Erythroblast (primary cell): ENCODE measurements around the gene COL4A2.

Experiments
- GATA1 ChIP-seq: IDR thresholded peaks from 2 replicates; pipeline ENCODE4 v1.6.1; 2011; ENCODE audit warnings: low read depth, mild to moderate bottlenecking, control low read depth, low read length, moderate library complexity
- POLR2A ChIP-seq: IDR thresholded peaks from 2 replicates; pipeline ENCODE4 v1.6.1; 2011; ENCODE audit warnings: mild to moderate bottlenecking, low read length

DNA sequence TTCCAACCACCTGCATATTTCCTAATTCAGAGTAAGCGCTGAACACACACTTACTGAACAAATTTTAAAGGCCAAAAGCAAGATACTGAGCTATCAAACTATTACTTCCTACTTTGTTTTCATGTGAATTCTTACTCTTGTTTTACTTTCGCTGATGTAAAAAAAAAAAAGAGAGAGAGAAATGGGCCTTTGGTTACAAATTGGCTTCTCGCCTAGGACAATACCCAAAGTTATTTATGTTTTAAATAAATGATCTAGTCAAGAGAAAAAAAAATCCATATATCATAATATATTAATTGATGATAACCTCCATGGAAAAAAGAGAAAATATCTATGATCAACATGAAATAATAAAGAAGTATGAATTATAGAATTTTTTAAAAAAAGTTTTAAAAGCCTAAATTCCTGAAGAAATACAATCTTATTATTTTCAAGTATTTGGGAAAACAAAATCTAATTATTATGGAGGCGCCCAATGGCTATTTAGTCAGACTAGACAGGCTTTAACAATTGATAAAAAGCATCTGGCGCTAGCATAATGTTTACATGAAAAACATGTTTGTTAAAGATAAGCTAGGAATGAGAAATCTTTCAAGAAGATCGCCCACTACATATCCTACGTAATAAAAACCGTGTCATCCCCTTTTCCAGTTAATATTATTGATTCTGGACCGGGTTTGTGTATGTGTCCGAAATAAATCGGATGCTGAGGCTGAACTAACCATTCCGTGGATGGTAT is 9.1 kb upstream of the COL4A2 start:
- no peak for TF ChIP-seq POLR2A
- TF ChIP-seq GATA1, result no peak
